ENCODE data around the gene PTPRN2.

GRCh38 chr7:158486919-158487318 lies 100.7 kb downstream of the PTPRN2 start:
- TF ChIP-seq CTCF (IDR thresholded peaks at IDR 0.05), result no peak
- TF ChIP-seq POLR2A (IDR thresholded peaks at IDR 0.05), result no peak
